Keratinocyte (primary cell): ENCODE measurements around the gene SPX. TPM values are rescaled to one million over a fixed set of nuclear protein-coding genes. Genes with fewer than 3 reads are reported as not detected.

Experiments used
- DNase-seq: peaks from one replicate; pipeline ENCODE4 v3.0.0-alpha.2; 2011; ENCODE audit warnings: low read depth, missing footprints, low spot score
- FAIRE-seq: peaks from 2 replicates; lab custom pipeline; 2011; peaks lifted over from hg19 to GRCh38; lab: Jason Lieb, UNC
- H2AFZ ChIP-seq: 2 replicates; pipeline ENCODE4 v1.6.0; 2012; ENCODE audit warnings: low read length, control low read depth, inconsistent platforms; ENCODE audit not compliant: control insufficient read depth
- H3K27ac ChIP-seq: 2 replicates; pipeline ENCODE4 v1.5.1; 2011; ENCODE audit warnings: low read length; ENCODE audit not compliant: control insufficient read depth, insufficient read depth
- H3K27me3 ChIP-seq: 3 replicates; pipeline ENCODE4 v1.6.0; 2011; ENCODE audit warnings: low read length; ENCODE audit not compliant: control insufficient read depth, insufficient read depth; ENCODE audit errors: extremely low read depth
- H3K36me3 ChIP-seq, 2 experiments: 2 replicates in 1 of 2; 3 replicates in 1 of 2; pipeline ENCODE4 v1.5.1; 2011; ENCODE audit warnings: low read length in 2 of 2, mild to moderate bottlenecking in 1 of 2; ENCODE audit not compliant: control insufficient read depth in 2 of 2, insufficient read depth in 2 of 2; ENCODE audit errors: extremely low read depth in 1 of 2
- H3K4me1 ChIP-seq: 3 replicates; pipeline ENCODE4 v1.5.1; 2011; ENCODE audit warnings: low read length; ENCODE audit not compliant: control insufficient read depth, insufficient read depth; ENCODE audit errors: extremely low read depth
- H3K4me2 ChIP-seq: 3 replicates; pipeline ENCODE4 v1.6.0; 2011; ENCODE audit warnings: low read depth, low read length; ENCODE audit not compliant: control insufficient read depth, insufficient read depth; ENCODE audit errors: extremely low read depth
- H3K4me3 ChIP-seq, 3 experiments: fragments of 200-600 bp in 1 of 3; sonication (generic) in 1 of 3; 2 replicates in 2 of 3; 3 replicates in 1 of 3; pipeline ENCODE4 v1.5.1; 2011 to 2016; ENCODE audit warnings: low read length in 3 of 3, mild to moderate bottlenecking in 3 of 3, control low read depth in 2 of 3, inconsistent platforms in 1 of 3, low read depth in 1 of 3, mixed read lengths in 1 of 3, mixed run types in 1 of 3, moderate library complexity in 1 of 3; ENCODE audit not compliant: control insufficient read depth in 2 of 3, insufficient read depth in 2 of 3; ENCODE audit errors: extremely low read depth in 1 of 3
- H3K79me2 ChIP-seq: 2 replicates; pipeline ENCODE4 v1.6.0; 2012; ENCODE audit warnings: low read length; ENCODE audit not compliant: control insufficient read depth, insufficient read depth
- H3K9ac ChIP-seq: 3 replicates; pipeline ENCODE4 v1.6.0; 2011; ENCODE audit warnings: low read length; ENCODE audit not compliant: control insufficient read depth, insufficient read depth; ENCODE audit errors: extremely low read depth
- H3K9me1 ChIP-seq: 3 replicates; pipeline ENCODE4 v1.6.0; 2011; ENCODE audit warnings: low read length; ENCODE audit not compliant: control insufficient read depth, insufficient read depth; ENCODE audit errors: extremely low read depth
- H3K9me3 ChIP-seq: 2 replicates; pipeline ENCODE4 v1.5.1; 2012; ENCODE audit warnings: low read depth, low read length; ENCODE audit not compliant: control insufficient read depth
- H4K20me1 ChIP-seq: 3 replicates; pipeline ENCODE4 v1.6.0; 2011; ENCODE audit warnings: low read length; ENCODE audit not compliant: control insufficient read depth, insufficient read depth; ENCODE audit errors: extremely low read depth
- CTCF ChIP-seq, 3 experiments: IDR thresholded peaks in 1 of 3; conservative IDR thresholded peaks in 1 of 3; optimal IDR thresholded peaks in 1 of 3; 2 replicates in 2 of 3; 3 replicates in 1 of 3; pipeline versions ENCODE3 to v1.5.1; 2011; ENCODE audit warnings: low read length in 3 of 3, mild to moderate bottlenecking in 3 of 3, moderate library complexity in 2 of 3, control low read depth in 1 of 3, inconsistent platforms in 1 of 3; ENCODE audit not compliant: insufficient read depth in 2 of 3; ENCODE audit errors: extremely low read depth in 1 of 3
- EZH2 ChIP-seq: IDR thresholded peaks from one replicate; pipeline ENCODE4 v1.6.1; 2012; ENCODE audit warnings: inconsistent platforms, mild to moderate bottlenecking, low read length, moderate library complexity
- dilution Hi-C: fragments of 300-500 bp; cut with MboI; formaldehyde crosslinking; loops from one replicate; pipeline ENCODE4 v1.7.0; 2020; ENCODE audit warnings: low sequenced_read_pairs; ENCODE audit not compliant: extremely low pct_ligation_motif_present
- polyA plus RNA-seq, 5 experiments: library from polyadenylated mRNA; depleted of rRNA in 3 of 5; stranded (reverse) in 3 of 5; stranded (forward) in 1 of 5; unstranded in 1 of 5; fragments of >200 nt; gene quantifications; 1 replicate in 1 of 5; 2 replicates in 3 of 5; 3 replicates in 1 of 5; pipeline versions ENCODE4 v1.2.1 to v1.2.3, GENCODE V29; 2011 to 2012; ENCODE audit warnings: missing spikeins in 2 of 5, low read depth in 1 of 5, low replicate concordance in 1 of 5

Gene SPX
- polyA plus RNA-seq, 1 donor (not counting 4 experiments of a cell fraction or from before 2014, with no cell fraction given) = 0.12 TPM

- H3K27ac ChIP-seq = no peak overlapping the region
- no peaks in the 10 kb centered on the region for H3K4me1 ChIP-seq
- peaks cover 6 to 11% of the 10 kb centered on the region in 2 experiments for H3K36me3 ChIP-seq
- H3K9me1 ChIP-seq = no peaks in the 10 kb centered on the region
- no peak overlapping the region for H3K4me2 ChIP-seq
- H4K20me1 ChIP-seq = no peaks in the 10 kb centered on the region
- TF ChIP-seq EZH2 = no peak
- TF ChIP-seq CTCF (optimal IDR thresholded peaks at IDR 0.05 in 1 of 3, IDR thresholded peaks at IDR 0.05 in 1 of 3, conservative IDR thresholded peaks at IDR 0.05 in 1 of 3; ENCODE audit: extremely low read depth in 1 of 3, insufficient read depth in 2 of 3, low read length in 3 of 3) = no peak
- no peak overlapping the region for H2AFZ ChIP-seq
- dilution Hi-C loops = no loop called here
- no peaks in the 10 kb centered on the region for H3K79me2 ChIP-seq
- H3K9ac ChIP-seq = no peak overlapping the region
- no peaks in the 10 kb centered on the region for H3K9me3 ChIP-seq
- H3K27me3 ChIP-seq = no peaks in the 10 kb centered on the region
- no peak for FAIRE-seq
- DNase-seq = no peak
- H3K4me3 ChIP-seq = no peak overlapping the region
These were observed 47.2 kb upstream of the SPX start for GRCh38 chr12:21478756-21479455.

- dilution Hi-C loops = no loop called here
- no peak overlapping the region for H3K4me2 ChIP-seq
- H3K79me2 ChIP-seq = no peaks in the 10 kb centered on the region
- no peak for FAIRE-seq
- H2AFZ ChIP-seq = no peak overlapping the region
- H3K4me1 ChIP-seq = no peaks in the 10 kb centered on the region
- H3K27ac ChIP-seq = no peak overlapping the region
- H3K4me3 ChIP-seq = no peak overlapping the region
- DNase-seq = no peak
- no peaks in the 10 kb centered on the region for H3K9me1 ChIP-seq
- no peak overlapping the region for H3K9ac ChIP-seq
- H3K27me3 ChIP-seq = no peaks in the 10 kb centered on the region
- no peaks in the 10 kb centered on the region for H3K9me3 ChIP-seq
- TF ChIP-seq EZH2 = no peak
- no peak for TF ChIP-seq CTCF (optimal IDR thresholded peaks at IDR 0.05 in 1 of 3, IDR thresholded peaks at IDR 0.05 in 1 of 3, conservative IDR thresholded peaks at IDR 0.05 in 1 of 3; ENCODE audit: extremely low read depth in 1 of 3, insufficient read depth in 2 of 3, low read length in 3 of 3)
- H4K20me1 ChIP-seq = no peaks in the 10 kb centered on the region
- peaks cover 0 to 11% of the 10 kb centered on the region in 2 experiments for H3K36me3 ChIP-seq
These were observed 42.6 kb upstream of the SPX start for GRCh38 chr12:21483531-21483930.
